ENCODE results near the gene TGFBRAP1. TPM values are rescaled to one million over a fixed set of nuclear protein-coding genes. Genes with fewer than 3 reads are reported as not detected.

TGFBRAP1 gene
- total and polyA plus RNA-seq, 2 donors (not counting 3 experiments of a cell fraction or from before 2014, with no cell fraction given): 25.4 to 37.6 TPM

- TF ChIP-seq CTCF (IDR thresholded peaks at IDR 0.05; ENCODE audit: extremely low read depth in 1 of 2, insufficient read depth in 1 of 2, low read depth in 1 of 2, low read length in 2 of 2) (no peak), EZH2 (IDR thresholded peaks at IDR 0.05; ENCODE audit: borderline replicate concordance, low read depth, low read length, severe bottlenecking) (no peak), MYC (IDR thresholded peaks at IDR 0.05; ENCODE audit: low read depth, low read length) (no peak)
- FAIRE-seq: no peak
- Histone ChIP-seq H3K27me3 (ENCODE audit: control insufficient read depth in 2 of 2, insufficient read depth in 2 of 2, low read length in 2 of 2) (no peaks in the 10 kb centered on the region), H3K36me3 (ENCODE audit: control insufficient read depth in 2 of 2, extremely low read depth in 1 of 2, insufficient read depth in 2 of 2, low read length in 2 of 2) (no peaks in the 10 kb centered on the region), H3K9me3 (replicated peaks; ENCODE audit: control insufficient read depth, insufficient read depth, low read length) (no peaks in the 10 kb centered on the region), H3K4me3 (replicated peaks in 1 of 3; ENCODE audit: insufficient read depth in 1 of 3, low read depth in 1 of 3, low read length in 3 of 3) (no peak overlapping the region), H3K4me1 (ENCODE audit: control insufficient read depth, extremely low read depth, insufficient read depth, low read length) (peaks cover 31% of the 10 kb centered on the region), H3K9me1 (replicated peaks; ENCODE audit: control insufficient read depth, extremely low read depth, insufficient read depth, low read length) (no peaks in the 10 kb centered on the region), H3K4me2 (ENCODE audit: insufficient read depth, low read length) (no peak overlapping the region), H4K20me1 (replicated peaks; ENCODE audit: control insufficient read depth, extremely low read depth, insufficient read depth, low read length) (no peaks in the 10 kb centered on the region), H2AFZ (ENCODE audit: low read depth, low read length) (no peak overlapping the region), H3K79me2 (ENCODE audit: control insufficient read depth, insufficient read depth, low read length) (peaks cover 22% of the 10 kb centered on the region), H3K9ac (replicated peaks; ENCODE audit: extremely low read depth, insufficient read depth, low read length) (no peak overlapping the region), H3K27ac (ENCODE audit: insufficient read depth, low read depth, low read length) (no peak overlapping the region)
- BruUV-seq (replicated peaks): no TSS peak
- ChIA-PET CTCF (interaction anchor here (0.8 to 3.8 kb wide), 3 partner anchors 9 to 43 kb away, joined by 3 to 13 read pairs (median 3); no protein-coding TSS in a partner anchor), POLR2A (interaction anchor here (0.7 kb wide), 1 partner anchor 43 kb away, joined by 5 read pairs; no protein-coding TSS in a partner anchor)
- DNase-seq (ENCODE audit: low read depth, low spot score): no peak
- intact Hi-C loops (cut with micrococcal nuclease) (no loop called here), dilution Hi-C loops (cut with MboI; ENCODE audit: extremely low pct_ligation_motif_present, low sequenced_read_pairs) (no loop called here)
Observed at GRCh38 chr2:105330681-105331375, 1.3 kb upstream of the TGFBRAP1 start.

GRCh38 chr2:105329197-105329554 is 359 bp downstream of the TGFBRAP1 start:
- dilution Hi-C loops (cut with MboI; ENCODE audit: extremely low pct_ligation_motif_present, low sequenced_read_pairs) (no loop called here), intact Hi-C loops (cut with micrococcal nuclease) (loop anchor here (10.0 kb wide), 1 partner anchor 866 kb away; the partner anchor contains the start of gene UXS1)
- no peaks in the 10 kb centered on the region for H4K20me1 ChIP-seq (replicated peaks; ENCODE audit: control insufficient read depth, extremely low read depth, insufficient read depth, low read length)
- H2AFZ ChIP-seq (ENCODE audit: low read depth, low read length): peak overlapping the region; percentile 12
- H3K4me3 ChIP-seq (replicated peaks in 1 of 3; ENCODE audit: insufficient read depth in 1 of 3, low read depth in 1 of 3, low read length in 3 of 3): peak overlapping the region in 2 of 3 experiments; percentile 37 to 84
- BruUV-seq (replicated peaks): no TSS peak
- DNase-seq (ENCODE audit: low read depth, low spot score) (no peak), FAIRE-seq (no peak)
- H3K4me2 ChIP-seq (ENCODE audit: insufficient read depth, low read length): peak overlapping the region; percentile 31
- TF ChIP-seq GATA2 (IDR thresholded peaks at IDR 0.05; ENCODE audit: insufficient read depth, insufficient read length, low read depth, low read length): no peak
- TF ChIP-seq POLR2A (IDR thresholded peaks at IDR 0.05; ENCODE audit: low read depth, low read length): no peak
- no peak for TF ChIP-seq MAX (IDR thresholded peaks at IDR 0.05; ENCODE audit: insufficient read depth, insufficient read length)
- no peak for TF ChIP-seq FOS (IDR thresholded peaks at IDR 0.05; ENCODE audit: borderline replicate concordance, insufficient read depth, low read length)
- TF ChIP-seq MYC (IDR thresholded peaks at IDR 0.05; ENCODE audit: low read depth, low read length): no peak
- TF ChIP-seq EZH2 (IDR thresholded peaks at IDR 0.05; ENCODE audit: borderline replicate concordance, low read depth, low read length, severe bottlenecking): no peak
- no peak for TF ChIP-seq JUN (IDR thresholded peaks at IDR 0.05; ENCODE audit: borderline replicate concordance, insufficient read depth, insufficient read length, low read depth)
- TF ChIP-seq CTCF (IDR thresholded peaks at IDR 0.05; ENCODE audit: extremely low read depth in 1 of 2, insufficient read depth in 1 of 2, low read depth in 1 of 2, low read length in 2 of 2): no peak
- TF ChIP-seq POLR2AphosphoS5 (IDR thresholded peaks at IDR 0.05; ENCODE audit: insufficient read depth, low read depth, low read length): no peak
- H3K27ac ChIP-seq (ENCODE audit: insufficient read depth, low read depth, low read length): peak overlapping the region; percentile 73
- H3K36me3 ChIP-seq (ENCODE audit: control insufficient read depth in 2 of 2, extremely low read depth in 1 of 2, insufficient read depth in 2 of 2, low read length in 2 of 2): no peaks in the 10 kb centered on the region
- no peaks in the 10 kb centered on the region for H3K27me3 ChIP-seq (ENCODE audit: control insufficient read depth in 2 of 2, insufficient read depth in 2 of 2, low read length in 2 of 2)
- peak overlapping the region; percentile 76 for H3K9ac ChIP-seq (replicated peaks; ENCODE audit: extremely low read depth, insufficient read depth, low read length)
- ChIA-PET CTCF (interaction anchor here (1.3 to 3.8 kb wide), 4 partner anchors 8 to 192 kb away, joined by 4 to 13 read pairs (median 6); partner anchors contain the start of gene C2orf49), POLR2A (interaction anchor here (0.9 to 1.5 kb wide), 3 partner anchors 8 to 65 kb away, joined by 3 to 6 read pairs (median 3); partner anchors contain the start of gene C2orf49)
- H3K79me2 ChIP-seq (ENCODE audit: control insufficient read depth, insufficient read depth, low read length): peaks cover 33% of the 10 kb centered on the region
- H3K4me1 ChIP-seq (ENCODE audit: control insufficient read depth, extremely low read depth, insufficient read depth, low read length): peaks cover 46% of the 10 kb centered on the region
- no peaks in the 10 kb centered on the region for H3K9me1 ChIP-seq (replicated peaks; ENCODE audit: control insufficient read depth, extremely low read depth, insufficient read depth, low read length)
- H3K9me3 ChIP-seq (replicated peaks; ENCODE audit: control insufficient read depth, insufficient read depth, low read length): no peaks in the 10 kb centered on the region
